HG03442 (cell line): ENCODE results near the gene SLC25A41.
"Not testable (repeated sequence)": the region's sequence is repeated elsewhere in the genome, so short reads cannot be mapped to it uniquely, and the experiment has no call there.

ENCODE experiments used
- ATAC-seq: cut with Tn5 transposase; IDR thresholded peaks from one replicate; pipeline ENCODE4 v1.9.1; 2021; ENCODE audit warnings: mild to moderate bottlenecking, moderate library complexity; ENCODE audit not compliant: unreplicated experiment

The SLC25A41 gene

DNA sequence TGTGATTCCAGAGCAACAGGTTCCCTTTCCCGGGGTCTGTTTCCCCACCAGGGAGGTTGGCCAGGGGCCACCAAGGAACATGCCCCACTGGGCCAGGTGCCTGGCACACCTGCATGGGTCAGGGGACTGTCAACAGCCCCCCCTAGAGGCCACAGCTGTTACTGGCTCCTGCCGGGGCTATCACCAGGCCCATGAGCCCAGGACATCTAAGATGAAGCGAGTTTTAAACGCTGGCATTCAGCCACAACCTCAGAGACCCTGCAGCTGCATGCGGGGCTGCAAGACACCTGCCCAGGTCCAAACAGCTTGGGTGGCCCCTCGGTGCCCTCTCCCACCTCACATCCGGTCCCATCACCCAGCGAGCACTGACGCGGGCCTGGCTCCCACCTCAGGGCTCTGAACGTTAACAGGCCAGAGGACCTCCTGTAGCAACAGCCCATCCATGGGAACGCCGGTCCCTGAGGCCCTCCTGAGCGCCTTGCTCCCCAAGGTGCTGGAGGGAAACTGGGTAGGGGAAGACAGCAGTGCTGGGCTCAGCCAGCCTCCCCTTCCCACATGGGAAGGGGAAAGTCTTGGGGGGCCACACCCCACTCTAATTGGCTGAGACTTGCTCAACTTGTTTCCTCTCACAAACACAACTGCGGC lies 21.0 kb downstream of the SLC25A41 start:
- ATAC-seq = no peak

DNA sequence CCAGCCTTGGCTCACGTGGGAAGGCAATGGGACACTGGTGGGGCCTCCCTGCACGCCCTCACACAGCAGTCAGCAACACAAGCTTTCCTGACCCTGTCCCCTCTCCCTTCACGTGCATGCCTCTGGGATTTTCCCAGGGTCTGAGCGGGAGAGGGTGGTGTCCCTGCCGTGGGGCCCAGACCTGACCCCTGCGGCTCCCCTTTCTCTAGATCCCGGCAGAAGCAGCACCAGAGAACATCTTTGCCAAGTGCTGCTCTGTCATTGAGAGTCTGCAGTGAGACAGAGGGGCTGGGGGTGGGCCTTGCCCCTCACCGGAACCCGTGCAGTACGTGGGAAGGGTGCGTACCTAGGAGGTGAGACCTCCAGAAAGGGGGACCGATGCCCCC lies 21.5 kb downstream of the SLC25A41 start:
- no peak for ATAC-seq

DNA sequence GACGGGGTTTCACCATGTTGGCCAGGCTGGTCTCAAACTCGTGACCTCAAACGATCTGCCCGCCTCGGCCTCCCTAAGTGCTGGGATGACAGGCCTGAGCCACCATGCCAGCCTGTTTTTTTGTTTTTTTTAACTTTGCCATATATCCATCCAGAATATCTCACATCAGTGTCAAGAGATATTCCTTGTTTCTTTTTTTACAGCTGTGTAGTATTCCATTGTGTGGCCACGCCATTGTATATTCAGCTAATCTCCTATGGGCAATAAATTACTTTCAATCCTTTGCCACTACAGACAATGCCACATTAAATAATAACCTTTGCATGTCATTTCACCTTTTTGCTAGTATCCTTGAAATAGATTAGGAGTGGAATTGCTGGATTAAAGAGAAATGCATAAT lies 24.2 kb downstream of the SLC25A41 start:
- no peak for ATAC-seq

DNA sequence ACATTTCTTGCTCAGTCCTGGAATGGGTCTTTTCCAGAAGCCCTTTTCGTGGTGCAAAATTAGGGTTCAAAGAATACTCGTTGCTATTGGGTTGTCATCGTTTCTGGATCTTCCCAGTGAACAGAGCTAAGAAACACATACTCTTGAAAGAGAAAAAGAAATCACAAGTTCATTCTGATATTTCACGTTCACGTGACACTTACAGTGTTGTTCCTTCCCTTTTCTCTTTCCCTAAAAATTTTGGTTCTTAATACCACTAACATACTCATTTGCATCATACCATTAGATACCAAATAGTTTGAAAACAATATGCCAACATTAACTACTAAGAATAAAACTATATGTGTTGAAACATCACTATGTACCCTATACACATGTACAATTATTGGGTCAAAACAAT lies 27.2 kb downstream of the SLC25A41 start:
- ATAC-seq = no peak

DNA sequence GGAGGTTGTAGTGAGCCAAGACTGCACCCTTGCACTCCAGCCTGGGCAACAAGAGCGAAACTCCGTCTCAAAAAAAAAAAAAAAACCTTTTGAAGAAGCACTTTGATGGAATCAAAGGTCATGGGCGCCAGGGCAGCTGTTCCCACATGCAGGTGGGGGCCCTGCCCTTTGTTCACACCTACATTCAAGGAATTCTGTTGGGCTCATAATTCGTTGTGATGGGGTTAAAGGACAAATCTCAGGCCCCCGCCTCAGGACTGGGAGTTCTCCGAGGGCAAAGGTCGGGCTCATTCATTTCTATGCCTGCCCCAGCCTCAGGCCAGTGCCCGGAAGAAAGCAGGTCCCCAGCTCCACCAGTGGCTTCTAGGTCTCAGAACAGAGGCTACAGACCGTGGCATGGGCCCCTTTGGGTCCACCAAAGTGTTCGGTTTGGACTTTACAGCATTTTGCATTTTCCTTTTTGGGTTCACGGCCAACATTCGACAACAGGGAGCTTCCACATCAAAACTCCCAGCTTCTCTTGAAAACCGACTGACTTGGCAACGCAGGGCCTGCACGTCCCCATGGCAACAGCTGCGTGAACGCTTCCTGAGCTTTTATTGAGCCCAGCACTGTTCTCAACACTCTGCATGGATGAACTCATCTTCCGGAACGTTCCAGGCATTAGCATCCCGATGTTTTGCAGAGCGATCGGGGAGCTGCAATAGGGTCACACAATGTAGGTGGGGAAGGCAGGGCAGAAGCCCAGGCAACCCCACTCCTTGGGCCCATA lies 30.5 kb downstream of the SLC25A41 start:
- no peak for ATAC-seq

DNA sequence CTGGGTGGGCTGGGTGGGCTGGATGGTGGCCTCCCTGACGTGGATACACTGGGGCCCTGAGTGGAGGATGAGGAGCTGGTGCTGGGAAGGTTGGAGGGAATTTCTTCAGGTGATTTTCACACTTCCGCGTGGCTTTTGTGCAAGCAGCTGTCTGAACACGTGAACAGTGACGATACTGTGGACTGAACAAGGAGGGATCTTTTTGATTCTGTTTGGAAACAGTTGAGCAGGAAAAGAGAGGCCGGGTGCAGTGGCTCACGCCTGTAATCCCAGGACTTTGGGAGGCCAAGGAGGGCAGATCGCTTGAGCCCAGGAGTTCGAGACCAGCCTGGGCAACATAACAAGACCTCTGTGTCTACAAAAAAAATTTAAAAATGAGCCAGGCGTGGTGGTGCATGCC lies 31.5 kb downstream of the SLC25A41 start:
- ATAC-seq = no peak

DNA sequence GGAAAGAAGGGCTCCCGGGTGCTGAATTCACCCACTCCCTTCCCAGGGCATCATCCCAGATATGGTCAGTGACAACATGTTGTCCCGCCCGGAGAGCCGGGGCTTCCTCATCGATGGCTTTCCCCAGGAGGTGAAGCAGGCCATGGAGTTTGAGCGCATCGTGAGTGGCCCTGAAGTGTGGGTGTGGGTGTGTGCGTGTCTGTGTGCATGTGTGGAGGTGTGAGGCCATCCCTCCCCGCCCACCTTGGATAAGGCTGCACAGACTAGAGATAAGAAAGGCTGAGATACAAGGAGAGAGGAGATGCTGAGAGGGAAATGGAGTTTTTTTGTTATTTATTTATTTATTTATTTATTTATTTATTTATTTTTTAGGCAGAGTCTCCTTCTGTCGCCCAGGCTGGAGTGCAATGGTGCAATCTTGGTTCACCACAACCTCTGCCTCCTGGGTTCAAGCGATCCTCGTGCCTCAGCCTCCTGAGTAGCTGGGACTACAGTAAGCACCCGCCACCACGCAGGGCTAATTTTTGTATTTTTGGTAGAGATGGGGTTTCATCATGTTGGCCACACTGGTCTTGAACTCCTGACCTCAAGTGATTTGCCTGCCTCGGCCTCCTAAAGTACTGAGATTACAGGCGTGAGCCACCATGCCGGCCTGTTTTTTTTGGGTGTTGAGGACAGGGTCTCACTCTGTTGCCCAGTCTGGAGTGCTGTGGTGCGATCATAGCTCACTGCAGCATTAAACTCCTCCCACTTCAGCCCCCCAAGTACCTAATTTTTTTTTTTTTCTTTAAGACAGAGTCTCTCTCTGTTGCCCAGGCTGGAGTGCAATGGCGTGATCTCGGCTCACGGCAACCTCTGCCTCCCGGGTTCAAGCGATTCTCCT lies 33.3 kb downstream of the SLC25A41 start:
- not testable (repeated sequence) for ATAC-seq

DNA sequence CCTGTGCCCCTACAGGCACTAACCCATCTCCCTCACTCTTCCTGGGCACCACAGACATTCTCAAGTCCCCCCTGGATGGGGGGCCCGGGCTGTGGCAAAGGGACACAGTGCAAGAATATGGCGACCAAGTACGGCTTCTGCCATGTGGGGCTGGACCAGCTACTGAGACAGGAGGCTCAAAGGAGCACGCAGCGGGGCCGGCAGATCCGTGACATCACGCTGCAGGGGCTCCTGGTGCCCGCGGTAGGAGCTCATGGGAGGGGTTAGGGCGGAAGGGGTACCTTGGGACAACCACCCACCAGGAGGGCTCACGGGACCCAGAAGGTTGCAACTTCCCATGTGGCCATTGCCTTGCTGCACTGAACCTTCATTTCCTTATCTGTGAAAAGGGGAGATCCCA lies 37.3 kb downstream of the SLC25A41 start:
- no peak for ATAC-seq

DNA sequence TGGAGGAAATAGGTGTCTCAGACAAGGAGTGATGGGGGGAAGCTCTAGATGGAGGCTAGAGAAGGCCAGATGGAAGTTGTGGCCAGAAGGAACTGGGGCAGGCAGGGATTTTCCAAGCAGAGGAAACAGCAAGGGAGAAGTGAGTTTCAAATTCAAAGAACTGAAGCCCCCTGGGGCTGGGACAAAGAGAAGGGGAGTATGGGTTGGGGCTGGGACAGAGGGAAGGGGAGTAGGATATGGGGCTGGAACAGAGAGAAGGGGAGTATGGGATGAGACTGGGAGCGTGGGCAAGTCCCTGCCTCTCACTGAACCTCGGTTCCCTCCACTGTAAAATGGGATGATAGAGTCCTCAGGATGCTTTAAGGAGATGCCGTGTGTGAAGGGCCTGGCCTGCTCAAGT lies 38.7 kb downstream of the SLC25A41 start:
- no peak for ATAC-seq

DNA sequence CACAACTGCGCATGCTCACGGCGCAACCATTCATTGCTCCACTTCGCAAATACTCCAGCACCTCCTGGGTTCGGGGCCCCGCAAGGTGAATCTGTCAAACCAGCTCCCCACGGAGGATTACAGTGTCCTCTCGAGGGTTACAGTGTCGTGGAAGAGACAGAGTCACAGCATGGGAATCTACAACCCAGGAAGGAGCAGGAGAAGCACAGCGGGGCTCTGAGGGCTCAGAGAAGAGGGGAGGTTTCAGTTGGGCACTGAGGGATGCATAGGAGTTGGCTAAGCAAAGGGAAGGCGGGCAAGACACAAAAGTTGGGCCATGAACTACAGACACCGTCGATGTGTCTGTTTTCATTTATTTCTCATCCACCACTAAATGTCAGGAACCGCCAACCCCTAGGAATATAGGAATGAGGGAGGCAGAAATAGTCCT lies 39.6 kb downstream of the SLC25A41 start:
- no peak for ATAC-seq

DNA sequence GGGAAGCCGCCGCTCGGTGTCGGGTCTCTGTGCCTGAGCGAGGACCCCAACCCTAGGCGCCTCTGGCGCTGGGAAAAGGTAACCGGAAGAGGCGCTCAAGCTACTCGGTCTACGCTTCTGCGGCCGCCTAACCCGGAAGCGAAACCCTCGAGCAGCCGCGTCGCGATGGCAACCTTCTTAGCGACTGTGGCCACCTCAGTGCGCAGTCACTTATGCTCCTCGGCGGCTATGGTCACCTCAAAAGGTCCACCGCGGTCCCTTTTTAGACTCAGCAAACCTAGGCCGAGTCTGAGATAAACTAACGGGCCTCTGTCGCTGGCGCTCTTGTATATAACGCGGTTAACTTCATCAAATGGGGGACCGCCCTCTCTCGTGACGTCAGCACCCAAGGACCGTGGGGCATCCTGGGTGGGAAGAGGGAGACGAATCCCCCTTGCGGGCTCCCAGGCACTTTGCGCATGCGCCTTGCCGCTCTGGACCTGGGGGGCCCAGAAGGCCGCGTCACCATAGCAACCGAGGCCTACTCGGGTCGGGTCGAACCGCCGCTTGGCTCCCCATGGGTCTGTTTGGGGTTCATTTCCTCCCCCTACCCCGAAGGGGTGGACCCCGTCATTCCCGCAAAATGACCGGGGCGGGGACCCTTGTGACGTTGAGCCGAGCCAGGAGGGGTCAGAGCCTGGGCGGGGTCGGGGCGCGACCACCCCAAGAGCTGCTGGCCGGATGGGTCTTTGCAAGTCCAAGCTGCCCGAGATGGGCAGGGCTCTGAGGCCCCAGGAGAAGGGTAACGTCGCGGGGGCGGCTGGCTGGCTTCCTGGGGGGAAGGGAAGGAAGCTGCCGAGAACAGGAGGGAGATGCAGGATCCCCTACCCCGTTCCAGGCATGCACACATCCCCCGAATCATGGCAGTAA lies 40.2 kb downstream of the SLC25A41 start, which contains the start of gene GTF2F1:
Gene GTF2F1, minus strand, starts transcription at position 91 of the 909 bp plus-strand sequence. CDS start 169 bp downstream, outside the sequence.
- peak; percentile 74 for ATAC-seq

DNA sequence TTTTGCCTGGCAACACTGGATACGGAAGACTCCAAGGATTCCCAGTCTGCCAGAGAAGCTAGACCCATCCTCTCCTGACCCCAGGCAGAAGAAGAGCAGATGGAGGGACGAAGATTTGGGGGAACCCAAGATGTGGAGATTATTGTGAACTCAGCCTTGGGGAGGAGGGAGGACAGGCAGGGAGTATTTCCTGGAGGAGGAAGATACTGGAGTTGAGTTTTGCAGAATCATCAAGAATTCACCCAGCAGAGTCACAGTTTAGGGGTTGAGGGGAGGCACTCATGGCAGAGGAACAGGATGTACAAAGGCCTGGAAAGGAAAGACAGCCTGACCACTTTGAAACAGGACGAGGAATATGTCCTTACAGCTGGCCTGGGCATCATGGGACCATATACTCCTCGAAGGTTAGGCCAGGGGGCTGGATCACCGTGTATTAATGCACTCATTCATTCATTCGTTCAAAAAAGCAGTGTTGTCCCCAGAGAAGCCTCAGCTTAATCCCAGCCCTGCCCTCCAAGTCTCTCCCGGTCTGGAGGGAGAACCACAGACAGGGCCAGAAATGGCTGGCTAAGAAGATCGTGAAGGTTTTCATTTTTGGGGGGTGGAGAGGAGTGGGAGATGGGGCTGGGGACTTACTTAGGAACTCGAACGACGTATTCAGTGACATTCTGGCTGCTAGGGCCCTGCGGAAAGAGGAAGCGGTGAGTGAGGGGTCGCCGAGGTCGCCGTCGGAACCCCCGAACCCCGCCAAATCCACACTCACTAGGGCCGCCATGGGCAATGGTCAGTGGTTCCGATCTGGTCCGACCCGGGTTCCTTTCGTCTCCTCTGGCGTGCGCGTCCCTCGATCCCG lies 41.1 kb downstream of the SLC25A41 start:
- ATAC-seq = no peak

DNA sequence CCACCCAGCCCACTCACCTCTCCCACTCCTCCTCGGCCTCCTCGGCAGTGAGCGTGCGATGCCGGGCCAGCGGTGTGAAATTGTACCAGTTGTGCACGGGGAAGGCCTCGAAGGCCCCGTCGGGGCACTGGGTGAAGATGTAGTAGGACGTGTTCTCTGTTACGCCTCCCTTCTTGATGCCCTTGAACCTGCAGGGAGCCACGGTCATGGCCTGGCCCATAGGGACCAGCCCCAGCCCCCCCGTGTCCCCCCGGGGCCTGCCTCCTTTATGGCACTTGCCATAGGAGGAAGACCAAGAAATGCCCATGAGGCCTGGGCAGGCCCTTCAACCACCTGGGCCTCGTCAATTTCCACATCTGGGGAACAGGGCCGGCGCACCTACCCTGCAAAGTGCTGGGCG lies 46.2 kb downstream of the SLC25A41 start:
- no peak for ATAC-seq

DNA sequence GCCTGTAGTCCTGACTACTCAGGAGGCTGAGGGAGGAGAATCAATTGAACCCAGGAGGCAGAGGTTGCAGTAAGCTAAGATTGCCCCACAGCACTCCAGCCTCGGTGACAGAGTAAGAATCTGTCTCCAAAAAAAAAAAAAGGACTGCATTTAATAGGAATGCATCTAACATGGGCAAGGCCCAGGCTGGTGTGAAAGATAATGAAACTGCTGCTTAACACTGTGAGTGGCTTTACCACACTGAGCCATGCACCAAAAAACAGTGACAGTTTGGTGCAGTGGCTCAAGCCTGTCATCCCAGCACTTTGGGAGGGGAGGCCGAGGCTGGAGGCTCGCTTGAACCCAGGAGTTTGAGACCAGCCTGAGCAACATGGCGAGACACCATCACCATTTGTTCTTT lies 49.2 kb downstream of the SLC25A41 start:
- ATAC-seq = no peak

DNA sequence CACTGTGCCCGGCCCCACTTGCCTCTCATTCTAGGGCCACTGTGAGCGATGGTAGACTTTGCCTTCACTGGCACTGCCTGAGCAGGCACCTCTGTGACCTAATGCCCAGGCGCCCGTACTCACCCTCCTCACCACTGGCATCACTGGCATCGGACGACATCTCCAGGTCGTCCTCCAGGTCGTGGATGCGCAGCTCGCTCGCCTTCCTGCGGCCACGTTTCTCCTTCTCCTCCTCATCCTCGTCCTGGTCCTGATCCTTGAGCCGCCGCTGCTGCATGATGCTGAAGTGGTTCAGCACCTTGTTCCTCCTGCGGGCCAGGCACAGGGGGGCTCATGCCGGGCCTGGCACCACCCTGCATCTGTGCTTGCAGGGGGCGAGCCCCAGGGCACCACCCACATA lies 50.4 kb downstream of the SLC25A41 start:
- no peak for ATAC-seq

DNA sequence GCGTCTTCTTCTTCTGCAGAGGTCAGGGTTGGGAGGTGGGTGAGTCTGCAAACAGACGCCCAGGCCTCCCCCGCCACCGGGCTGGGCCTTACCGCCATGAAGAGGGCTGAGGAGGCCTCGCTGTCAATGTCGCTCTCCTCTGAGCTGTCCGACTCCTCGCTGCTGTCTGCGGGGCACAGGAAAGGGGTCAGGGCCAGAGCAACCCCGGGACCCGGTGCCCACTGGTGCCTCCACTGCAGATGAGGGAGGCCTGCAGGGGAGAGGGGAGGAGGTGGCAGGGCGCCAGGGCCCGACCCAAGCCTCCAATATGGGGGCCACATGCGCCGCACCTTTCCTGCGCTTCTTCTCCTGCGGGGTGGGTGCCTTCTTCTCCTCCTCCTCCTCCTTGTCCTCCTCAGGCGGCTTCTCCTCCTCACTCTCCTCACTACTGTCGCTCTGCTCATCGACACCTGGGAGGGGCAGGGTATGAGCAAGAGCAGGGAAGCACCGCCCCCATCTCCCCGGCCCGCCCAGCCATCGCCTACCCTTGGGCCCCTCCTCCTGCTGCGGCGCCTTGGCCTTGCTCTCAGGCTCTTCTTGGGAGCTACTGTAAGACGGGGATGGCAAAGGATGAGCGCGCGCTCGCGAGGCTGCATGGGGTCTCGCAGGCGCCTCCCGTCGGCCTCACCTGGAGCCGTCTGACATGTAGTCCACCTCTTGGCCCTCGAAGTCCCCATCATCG lies 52.4 kb downstream of the SLC25A41 start:
- ATAC-seq = no peak

DNA sequence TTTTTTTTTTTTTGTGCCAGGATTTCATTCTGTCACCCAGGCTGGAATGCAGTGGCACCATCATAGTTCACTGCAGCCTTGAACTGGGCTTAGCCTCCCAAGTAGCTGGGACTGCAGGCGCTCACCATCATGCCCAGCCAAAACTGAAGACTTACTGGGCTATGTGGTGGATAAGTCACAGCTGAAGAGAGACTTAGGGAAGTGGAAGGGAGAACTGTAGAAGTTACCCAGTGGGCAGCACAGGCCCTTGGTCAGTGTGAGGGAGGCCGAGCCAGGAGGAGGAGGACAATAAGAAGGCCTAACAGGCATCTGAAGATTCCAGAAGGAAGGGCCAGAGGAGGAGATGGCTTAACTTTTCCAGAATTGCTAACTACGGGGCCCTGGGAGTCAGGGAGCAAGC lies 53.8 kb downstream of the SLC25A41 start:
- ATAC-seq = no peak

DNA sequence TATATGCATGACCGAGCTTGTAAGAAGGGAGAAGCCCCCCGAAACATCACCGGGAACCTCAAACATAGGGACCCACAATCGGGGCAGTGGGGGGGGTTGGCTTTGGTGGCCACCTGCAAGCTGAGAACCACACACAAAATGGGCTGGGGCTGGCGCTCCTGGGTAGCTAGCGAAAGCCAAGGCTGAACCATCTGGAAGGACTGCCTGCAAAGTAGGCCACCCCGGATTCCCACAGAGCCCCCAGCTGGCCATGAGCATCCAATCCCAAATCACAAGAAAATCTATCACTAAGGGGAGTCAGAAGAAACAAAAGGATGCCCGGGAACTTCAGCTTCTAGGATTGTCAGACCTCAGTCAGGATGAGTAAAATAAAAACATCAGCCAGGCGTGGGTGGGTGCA lies 55.1 kb downstream of the SLC25A41 start:
- ATAC-seq = no peak

DNA sequence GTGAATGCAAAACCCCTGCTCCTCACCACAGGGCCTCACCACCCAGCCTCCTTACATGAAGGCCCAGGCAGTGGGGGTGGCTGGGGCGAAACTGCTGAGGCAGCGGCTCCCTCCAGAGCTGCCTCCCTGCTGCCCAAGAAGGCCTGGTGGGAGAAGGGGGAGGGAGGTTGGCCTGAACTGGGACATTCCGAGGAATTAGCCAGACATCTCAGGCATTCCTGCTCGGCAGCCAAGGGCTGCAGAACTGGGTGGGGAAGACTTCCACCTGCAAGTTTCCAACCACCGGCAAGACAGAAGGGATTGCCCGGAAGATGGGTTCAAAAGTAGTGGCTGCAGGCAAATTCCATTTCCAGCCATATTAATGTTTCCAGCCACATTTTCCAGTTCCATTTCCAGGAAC lies 55.5 kb downstream of the SLC25A41 start:
- ATAC-seq = no peak
